SK-N-SH (cell line): Measurements from ENCODE around the gene CLEC4M. TPM values are rescaled to one million over a fixed set of nuclear protein-coding genes. Genes with fewer than 3 reads are reported as not detected.

Experiments
- CTCF ChIA-PET: fragments of 300-600, 350-600 bp; formaldehyde crosslinking; extraction: SDS; loops from one replicate; lab custom pipeline; 2021; lab: Yijun Ruan, JAX
- POLR2A ChIA-PET: fragments of 350-600 bp; sonication (Branson Sonifier 250); formaldehyde crosslinking; extraction: SDS; loops from one replicate; lab custom pipeline; 2020; ENCODE audit warnings: antibody characterized with exemption, inconsistent platforms; lab: Yijun Ruan, JAX
- DNase-seq: peaks from one replicate; pipeline ENCODE4 v3.0.0; 2012
- H2AFZ ChIP-seq: fragments of 200-600 bp; sonication (generic); 2 replicates; pipeline ENCODE4 v1.8.1; 2016; ENCODE audit warnings: antibody characterized with exemption, mild to moderate bottlenecking, low read depth
- H3F3A ChIP-seq: fragments of 200-600 bp; sonication (generic); replicated peaks from 2 replicates; pipeline ENCODE3; 2016; ENCODE audit warnings: antibody characterized with exemption, mild to moderate bottlenecking; ENCODE audit not compliant: insufficient read depth
- H3K27ac ChIP-seq, 2 experiments: fragments of 200-500 bp in 1 of 2; fragments of 200-600 bp in 1 of 2; sonication (Bioruptor generic) in 1 of 2; sonication (generic), shearing (Covaris generic) in 1 of 2; 2 replicates each; pipeline versions ENCODE4 v1.5.1 to v1.6.1; 2014 to 2016; ENCODE audit warnings: low read depth in 2 of 2, inconsistent platforms in 1 of 2, low read length in 1 of 2, mild to moderate bottlenecking in 1 of 2, mixed read lengths in 1 of 2
- H3K27me3 ChIP-seq: fragments of 200-600 bp; sonication (generic), shearing (Covaris generic); 2 replicates; pipeline ENCODE4 v1.6.1; 2016; ENCODE audit warnings: mixed run types; ENCODE audit not compliant: insufficient read depth
- H3K36me3 ChIP-seq, 2 experiments: fragments of 200-500 bp in 1 of 2; fragments of 200-600 bp in 1 of 2; sonication (Bioruptor generic) in 1 of 2; sonication (generic) in 1 of 2; replicated peaks in 1 of 2; 2 replicates each; pipeline versions ENCODE3 to v1.5.1; 2014 to 2016; ENCODE audit warnings: low read length in 1 of 2, mild to moderate bottlenecking in 1 of 2; ENCODE audit not compliant: insufficient read depth in 2 of 2, control insufficient read depth in 1 of 2
- H3K4me1 ChIP-seq, 2 experiments: fragments of 200-500 bp in 1 of 2; fragments of 200-600 bp in 1 of 2; sonication (Bioruptor generic) in 1 of 2; sonication (generic), shearing (Covaris generic) in 1 of 2; 2 replicates each; pipeline versions ENCODE4 v1.5.1 to v1.6.1; 2014 to 2016; ENCODE audit warnings: low read depth in 1 of 2, low read length in 1 of 2, mixed run types in 1 of 2; ENCODE audit not compliant: insufficient read depth in 2 of 2, control insufficient read depth in 1 of 2
- H3K4me2 ChIP-seq: fragments of 200-600 bp; sonication (generic), shearing (Covaris generic); 2 replicates; pipeline ENCODE4 v1.6.1; 2017; ENCODE audit warnings: mixed run types
- H3K4me3 ChIP-seq, 2 experiments: fragments of 200-500 bp in 1 of 2; fragments of 200-600 bp in 1 of 2; sonication (Bioruptor generic) in 1 of 2; sonication (generic), shearing (Covaris generic) in 1 of 2; 2 replicates each; pipeline versions ENCODE4 v1.5.1 to v1.8.1; 2014 to 2016; ENCODE audit warnings: low read depth in 2 of 2, inconsistent platforms in 1 of 2, low read length in 1 of 2, mild to moderate bottlenecking in 1 of 2, mixed read lengths in 1 of 2, moderate library complexity in 1 of 2
- H3K79me2 ChIP-seq: fragments of 200-600 bp; sonication (generic); 2 replicates; pipeline ENCODE4 v1.8.1; 2017; ENCODE audit warnings: mild to moderate bottlenecking; ENCODE audit not compliant: insufficient read depth
- H3K9ac ChIP-seq: fragments of 200-600 bp; sonication (generic); 2 replicates; pipeline ENCODE4 v1.6.1; 2017; ENCODE audit warnings: mixed run types
- H3K9me2 ChIP-seq: fragments of 200-600 bp; sonication (generic); 2 replicates; pipeline ENCODE4 v1.6.1; 2017; ENCODE audit warnings: mixed run types
- H3K9me3 ChIP-seq: fragments of 200-600 bp; sonication (generic); 2 replicates; pipeline ENCODE4 v1.6.1; 2017; ENCODE audit warnings: mixed run types, mild to moderate bottlenecking, moderate library complexity
- H4K20me1 ChIP-seq: fragments of 200-600 bp; sonication (generic); 2 replicates; pipeline ENCODE4 v1.6.1; 2017; ENCODE audit warnings: mild to moderate bottlenecking, mixed run types; ENCODE audit not compliant: insufficient read depth
- EZH2phosphoT487 ChIP-seq: fragments of 200-600 bp; sonication (generic); IDR thresholded peaks from 2 replicates; pipeline ENCODE4 v1.6.1; 2017; ENCODE audit warnings: low read depth, mixed run types, mild to moderate bottlenecking, antibody characterized with exemption, moderate library complexity, borderline replicate concordance
- FOSL2 ChIP-seq: IDR thresholded peaks from 2 replicates; pipeline ENCODE4 v1.4.0; 2012; ENCODE audit warnings: low read depth, mild to moderate bottlenecking, moderate library complexity, borderline replicate concordance
- FOXJ3 ChIP-seq: sonication (generic); formaldehyde crosslinking; IDR thresholded peaks from 2 replicates; pipeline ENCODE4 v1.5.1; 2020; ENCODE audit warnings: mild to moderate bottlenecking, missing genetic modification reagents
- GABPA ChIP-seq: IDR thresholded peaks from 2 replicates; pipeline ENCODE4 v1.4.0; 2012; ENCODE audit warnings: low read depth, mild to moderate bottlenecking
- JUND ChIP-seq: IDR thresholded peaks from 2 replicates; pipeline ENCODE4 v1.4.0; 2012
- MEF2A ChIP-seq: IDR thresholded peaks from 2 replicates; pipeline ENCODE4 v1.4.0; 2012; ENCODE audit warnings: low read depth, borderline replicate concordance
- MXI1 ChIP-seq: IDR thresholded peaks from 2 replicates; pipeline ENCODE4 v1.6.1; 2012; ENCODE audit warnings: mild to moderate bottlenecking, low read depth, low read length, improper control_type of control experiment
- NRF1 ChIP-seq: IDR thresholded peaks from 2 replicates; pipeline ENCODE4 v1.6.1; 2012; ENCODE audit warnings: low read depth, mild to moderate bottlenecking, low read length
- POLR2AphosphoS5 ChIP-seq: IDR thresholded peaks from 2 replicates; pipeline ENCODE4 v1.6.1; 2012; ENCODE audit warnings: low read depth, low read length
- RCOR1 ChIP-seq: fragments of 150-350 bp; IDR thresholded peaks from 2 replicates; pipeline ENCODE4 v1.6.1; 2017; ENCODE audit warnings: antibody characterized with exemption, low read length
- RFX5 ChIP-seq: IDR thresholded peaks from 2 replicates; pipeline ENCODE4 v1.6.1; 2012; ENCODE audit warnings: mild to moderate bottlenecking, improper control_type of control experiment, low read length
- RXRA ChIP-seq: IDR thresholded peaks from 2 replicates; pipeline ENCODE4 v1.4.0; 2012; ENCODE audit warnings: low read depth, mild to moderate bottlenecking, borderline replicate concordance
- SIN3A ChIP-seq: IDR thresholded peaks from 2 replicates; pipeline ENCODE4 v1.6.1; 2012; ENCODE audit warnings: low read depth, mild to moderate bottlenecking, low read length, moderate library complexity, borderline replicate concordance
- TAF1 ChIP-seq: IDR thresholded peaks from 2 replicates; pipeline ENCODE4 v1.6.1; 2012; ENCODE audit warnings: low read depth, mild to moderate bottlenecking, low read length, moderate library complexity, borderline replicate concordance
- TCF12 ChIP-seq: IDR thresholded peaks from 2 replicates; pipeline ENCODE4 v1.4.0; 2012
- TEAD4 ChIP-seq: IDR thresholded peaks from 2 replicates; pipeline ENCODE4 v1.4.0; 2012; ENCODE audit warnings: mild to moderate bottlenecking, borderline replicate concordance; ENCODE audit not compliant: insufficient read depth
- YY1 ChIP-seq: IDR thresholded peaks from 2 replicates; pipeline ENCODE4 v1.4.0; 2012; ENCODE audit warnings: low read depth, mild to moderate bottlenecking
- WGBS: methylation state at CpG from one replicate; pipeline ENCODE4 v1.1.6; 2017; ENCODE audit warnings: low lambda C conversion rate; 5-methylcytosine and 5-hydroxymethylcytosine counted together
- polyA plus RNA-seq, 3 experiments: library from polyadenylated mRNA; depleted of rRNA; stranded (reverse); fragments of >200 nt; gene quantifications; 2 replicates each; pipeline ENCODE4 v1.2.3, GENCODE V29; 2012
- TF ChIP-seq, protein P1 (sequence below): IDR thresholded peaks from 2 replicates; pipeline ENCODE4 v1.6.1; 2012; ENCODE audit warnings: mild to moderate bottlenecking, low read depth, low read length, moderate library complexity
- TF ChIP-seq, protein P2 (sequence below): fragments of 150-350 bp; IDR thresholded peaks from 2 replicates; pipeline ENCODE4 v1.6.1; 2017; ENCODE audit warnings: antibody characterized with exemption, low read length, low read depth, borderline replicate concordance
- TF ChIP-seq, protein P3 (sequence below): IDR thresholded peaks from 2 replicates; pipeline ENCODE4 v1.4.0; 2012; ENCODE audit warnings: low read depth, borderline replicate concordance

CLEC4M gene
- polyA plus RNA-seq, 1 of the 3 experiments (the other 2 are of a cell fraction): not detected

DNA sequence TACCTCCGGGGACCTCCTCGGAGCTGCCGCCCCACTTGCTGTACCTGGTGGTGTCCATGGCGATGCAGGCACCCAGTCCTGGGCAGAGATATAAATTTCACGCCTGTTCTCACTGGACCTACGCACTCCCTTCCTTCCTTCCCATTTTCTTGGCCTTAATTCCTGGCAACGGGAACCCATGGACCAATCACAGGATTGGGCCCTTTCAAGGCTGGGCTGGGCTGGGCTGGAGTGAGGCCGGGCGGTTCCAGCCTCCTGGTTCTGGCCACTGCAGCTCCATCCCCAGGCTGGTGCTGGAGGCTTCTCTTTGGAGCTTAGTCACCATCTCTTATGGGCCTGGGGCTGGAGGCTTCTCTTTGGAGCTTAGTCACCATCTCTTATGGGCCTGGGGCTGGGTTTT, 31.0 kb upstream of the CLEC4M start, which contains the start of gene CLEC4G:
TSS of gene CLEC4G (minus strand) at position 66 of the 400 bp plus-strand sequence. CDS start at position 58, 8 bp downstream.
- WGBS: 8% methylated on average over 9 of the region's 9 CpGs
- H3K9me3 ChIP-seq: no peaks in the 10 kb centered on the region
- POLR2A ChIA-PET: no interaction called here
- no peak within 1 kb of the TSS for H3K4me3 ChIP-seq
- no peak for DNase-seq
- no peak within 1 kb of the TSS for H3K27ac ChIP-seq
- H3K27me3 ChIP-seq: peaks cover 59% of the 10 kb centered on the region
- TF ChIP-seq, protein P1, sequence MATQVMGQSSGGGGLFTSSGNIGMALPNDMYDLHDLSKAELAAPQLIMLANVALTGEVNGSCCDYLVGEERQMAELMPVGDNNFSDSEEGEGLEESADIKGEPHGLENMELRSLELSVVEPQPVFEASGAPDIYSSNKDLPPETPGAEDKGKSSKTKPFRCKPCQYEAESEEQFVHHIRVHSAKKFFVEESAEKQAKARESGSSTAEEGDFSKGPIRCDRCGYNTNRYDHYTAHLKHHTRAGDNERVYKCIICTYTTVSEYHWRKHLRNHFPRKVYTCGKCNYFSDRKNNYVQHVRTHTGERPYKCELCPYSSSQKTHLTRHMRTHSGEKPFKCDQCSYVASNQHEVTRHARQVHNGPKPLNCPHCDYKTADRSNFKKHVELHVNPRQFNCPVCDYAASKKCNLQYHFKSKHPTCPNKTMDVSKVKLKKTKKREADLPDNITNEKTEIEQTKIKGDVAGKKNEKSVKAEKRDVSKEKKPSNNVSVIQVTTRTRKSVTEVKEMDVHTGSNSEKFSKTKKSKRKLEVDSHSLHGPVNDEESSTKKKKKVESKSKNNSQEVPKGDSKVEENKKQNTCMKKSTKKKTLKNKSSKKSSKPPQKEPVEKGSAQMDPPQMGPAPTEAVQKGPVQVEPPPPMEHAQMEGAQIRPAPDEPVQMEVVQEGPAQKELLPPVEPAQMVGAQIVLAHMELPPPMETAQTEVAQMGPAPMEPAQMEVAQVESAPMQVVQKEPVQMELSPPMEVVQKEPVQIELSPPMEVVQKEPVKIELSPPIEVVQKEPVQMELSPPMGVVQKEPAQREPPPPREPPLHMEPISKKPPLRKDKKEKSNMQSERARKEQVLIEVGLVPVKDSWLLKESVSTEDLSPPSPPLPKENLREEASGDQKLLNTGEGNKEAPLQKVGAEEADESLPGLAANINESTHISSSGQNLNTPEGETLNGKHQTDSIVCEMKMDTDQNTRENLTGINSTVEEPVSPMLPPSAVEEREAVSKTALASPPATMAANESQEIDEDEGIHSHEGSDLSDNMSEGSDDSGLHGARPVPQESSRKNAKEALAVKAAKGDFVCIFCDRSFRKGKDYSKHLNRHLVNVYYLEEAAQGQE: no peak
- no peak for TF ChIP-seq RFX5
- TF ChIP-seq TCF12: no peak
- TF ChIP-seq YY1: no peak
- no peak for TF ChIP-seq RCOR1
- TF ChIP-seq, protein P2, sequence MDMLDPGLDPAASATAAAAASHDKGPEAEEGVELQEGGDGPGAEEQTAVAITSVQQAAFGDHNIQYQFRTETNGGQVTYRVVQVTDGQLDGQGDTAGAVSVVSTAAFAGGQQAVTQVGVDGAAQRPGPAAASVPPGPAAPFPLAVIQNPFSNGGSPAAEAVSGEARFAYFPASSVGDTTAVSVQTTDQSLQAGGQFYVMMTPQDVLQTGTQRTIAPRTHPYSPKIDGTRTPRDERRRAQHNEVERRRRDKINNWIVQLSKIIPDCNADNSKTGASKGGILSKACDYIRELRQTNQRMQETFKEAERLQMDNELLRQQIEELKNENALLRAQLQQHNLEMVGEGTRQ: no peak
- no peak for TF ChIP-seq FOSL2
- TF ChIP-seq, protein P3, sequence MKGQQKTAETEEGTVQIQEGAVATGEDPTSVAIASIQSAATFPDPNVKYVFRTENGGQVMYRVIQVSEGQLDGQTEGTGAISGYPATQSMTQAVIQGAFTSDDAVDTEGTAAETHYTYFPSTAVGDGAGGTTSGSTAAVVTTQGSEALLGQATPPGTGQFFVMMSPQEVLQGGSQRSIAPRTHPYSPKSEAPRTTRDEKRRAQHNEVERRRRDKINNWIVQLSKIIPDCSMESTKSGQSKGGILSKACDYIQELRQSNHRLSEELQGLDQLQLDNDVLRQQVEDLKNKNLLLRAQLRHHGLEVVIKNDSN: no peak
- no peak for TF ChIP-seq TAF1
- TF ChIP-seq, all 33 proteins: peak for 0
- no peak within 1 kb of the TSS for H3K4me2 ChIP-seq
- no peaks in the 10 kb centered on the region for H3K4me1 ChIP-seq
- no peaks in the 10 kb centered on the region for H3F3A ChIP-seq
- no peak within 1 kb of the TSS for H2AFZ ChIP-seq
- H3K9me2 ChIP-seq: no peaks in the 10 kb centered on the region
- CTCF ChIA-PET: no interaction called here
- no peak within 1 kb of the TSS for H3K9ac ChIP-seq
- H4K20me1 ChIP-seq: no peaks in the 10 kb centered on the region
- no peaks in the 10 kb centered on the region for H3K36me3 ChIP-seq
- no peaks in the 10 kb centered on the region for H3K79me2 ChIP-seq

DNA sequence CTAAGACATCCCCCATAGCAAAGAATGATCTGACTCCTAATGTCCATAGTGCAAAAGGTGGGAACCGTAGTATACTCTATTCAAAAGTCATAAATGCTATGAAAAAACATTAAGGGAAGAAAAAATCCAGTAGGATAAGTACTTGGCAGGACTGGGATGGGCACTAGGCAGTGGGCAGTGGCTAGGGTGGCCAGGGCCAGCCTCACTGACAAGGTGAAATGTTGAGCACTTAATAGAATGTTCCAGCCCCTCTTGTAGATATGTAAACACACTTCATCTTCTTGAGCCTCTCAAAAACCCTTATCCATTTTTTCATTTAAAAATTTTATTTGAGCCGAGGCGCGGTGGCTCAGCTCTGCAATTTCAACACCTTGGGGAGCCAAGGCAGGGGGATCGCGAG, 29.7 kb upstream of the CLEC4M start:
- TF ChIP-seq GABPA (no peak), MXI1 (no peak), RXRA (no peak), TEAD4 (no peak), RCOR1 (no peak), SIN3A (no peak), FOSL2 (no peak), NRF1 (no peak), EZH2phosphoT487 (no peak), POLR2AphosphoS5 (no peak), MEF2A (no peak), JUND (no peak), FOXJ3 (CRISPR knock-in tag) (no peak)
- TF ChIP-seq, protein P1: no peak
- no peak for DNase-seq
- Histone ChIP-seq H3K36me3 (no peaks in the 10 kb centered on the region), H3K4me3 (no peak overlapping the region), H3K9ac (no peak overlapping the region), H3K79me2 (no peaks in the 10 kb centered on the region), H4K20me1 (no peaks in the 10 kb centered on the region), H2AFZ (no peak overlapping the region), H3K27ac (no peak overlapping the region), H3K27me3 (peaks cover 60% of the 10 kb centered on the region), H3K4me1 (no peaks in the 10 kb centered on the region), H3K9me3 (no peaks in the 10 kb centered on the region), H3K9me2 (no peaks in the 10 kb centered on the region), H3K4me2 (no peak overlapping the region), H3F3A (no peaks in the 10 kb centered on the region)
- ChIA-PET CTCF (interaction anchor here (1.0 kb wide), 1 partner anchor 53 kb away, joined by 5 read pairs; the partner anchor contains the start of gene TRAPPC5), POLR2A (no interaction called here)
- 9% methylated on average over 6 of the region's 6 CpGs for WGBS
